Vagina (tissue), 2 donors: ENCODE data around the gene TP53I11.

ENCODE experiments used
- CTCF ChIP-seq, 3 experiments: fragments of 450-650 bp in 2 of 3; fragments of 200-600 bp in 1 of 3; sonication (generic) in 1 of 3; IDR thresholded peaks; one replicate each; pipeline ENCODE4 v1.5.1; 2017 to 2019; ENCODE audit warnings: antibody characterized with exemption in 3 of 3, mild to moderate bottlenecking in 2 of 3, moderate library complexity in 2 of 3
- POLR2A ChIP-seq, 2 donors: fragments of 450-650 bp; IDR thresholded peaks; one replicate each; pipeline ENCODE4 v1.6.1; 2017; ENCODE audit warnings: antibody characterized with exemption in 2 of 2, mild to moderate bottlenecking in 2 of 2, moderate library complexity in 2 of 2
- POLR2AphosphoS5 ChIP-seq, 2 donors: sonication (generic); formaldehyde crosslinking; IDR thresholded peaks; one replicate each; pipeline ENCODE4 v1.9.0; 2017; ENCODE audit warnings: antibody characterized with exemption in 2 of 2, mild to moderate bottlenecking in 2 of 2, low read depth in 1 of 2; ENCODE audit not compliant: insufficient read depth in 1 of 2

- TF ChIP-seq CTCF (IDR thresholded peaks at IDR 0.05) (no peak), POLR2AphosphoS5 (IDR thresholded peaks at IDR 0.05; ENCODE audit: insufficient read depth in 1 of 2, low read depth in 1 of 2) (no peak), POLR2A (IDR thresholded peaks at IDR 0.05) (no peak)
These were observed 1.4 kb upstream of the TP53I11 start for GRCh38 chr11:44952082-44952481.
